ENCODE measurements around the gene CPNE1. TPM values are rescaled to one million over a fixed set of nuclear protein-coding genes. Genes with fewer than 3 reads are reported as not detected.

Gene CPNE1
- total RNA-seq, 2 experiments from 2014 or later = 271 to 272 TPM

DNA sequence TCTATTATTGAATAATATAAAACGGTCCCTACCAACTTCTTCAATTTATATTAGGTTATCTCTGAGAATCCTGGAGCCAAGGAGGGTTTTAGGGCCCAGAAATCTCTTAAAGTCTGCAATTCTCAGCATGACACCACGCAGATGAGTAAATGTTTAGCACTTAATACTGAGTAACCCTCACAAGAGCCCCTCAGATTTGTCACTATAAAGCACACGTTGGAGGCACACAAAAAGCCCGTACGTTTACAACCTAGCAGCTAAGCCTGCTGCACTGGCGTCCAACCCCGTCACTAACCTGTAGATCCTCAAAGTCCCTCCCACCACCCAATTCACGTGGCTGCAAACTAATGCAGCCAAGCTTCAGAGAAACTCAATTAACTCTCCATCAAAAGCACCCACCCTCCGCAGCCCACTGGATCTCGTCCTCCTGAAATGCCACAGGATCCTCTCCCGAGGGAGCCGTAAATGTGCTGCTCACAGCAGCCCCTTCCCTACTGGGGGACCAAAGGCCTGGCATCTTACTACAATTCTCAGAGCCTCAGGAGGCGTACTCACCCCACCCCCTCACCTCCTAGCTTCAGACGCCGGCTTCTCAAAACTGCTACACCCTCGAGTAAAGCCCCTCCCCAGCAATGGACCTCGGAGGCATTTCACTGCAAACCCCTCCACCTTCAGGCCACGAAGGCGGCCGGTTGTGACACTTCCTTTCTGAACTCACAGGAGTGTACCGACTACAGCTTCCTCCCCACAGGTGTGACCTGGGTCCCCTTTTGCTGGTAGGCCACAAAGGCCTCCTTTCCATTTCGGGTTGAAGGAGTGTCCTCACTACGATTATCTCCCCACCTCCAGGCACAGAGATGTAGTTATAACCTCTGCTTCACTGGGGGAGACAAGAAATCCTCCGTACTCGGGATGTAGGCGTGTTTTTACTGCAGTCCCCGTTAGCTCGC is 909 bp downstream of the CPNE1 start:
- Mint-ChIP-seq H3K4me3 (peak overlapping the region; percentile 96), H3K4me1 (ENCODE audit: low read depth) (peaks cover 46% of the 10 kb centered on the region), H3K36me3 (ENCODE audit: low read depth) (peaks cover 47% of the 10 kb centered on the region), H3K9me3 (ENCODE audit: insufficient read depth) (no peaks in the 10 kb centered on the region), H3K27me3 (ENCODE audit: low read depth) (no peaks in the 10 kb centered on the region), H3K27ac (peak overlapping the region; percentile 99)
- POLR2A ChIA-PET = interaction anchor here (0.6 to 4.6 kb wide), 27 partner anchors 8 to 932 kb away, joined by 3 to 72 read pairs (median 4); partner anchors contain the start of genes CEP250, NFS1, RBM39 and ROMO1
- peak; percentile 52 for ATAC-seq
- CTCF ChIA-PET = interaction anchor here (0.6 to 5.3 kb wide), 10 partner anchors 10 to 1613 kb away, joined by 3 to 19 read pairs (median 4); partner anchors contain the start of genes NFS1, ROMO1 and SCAND1
- DNase-seq = peak; percentile 79

- Mint-ChIP-seq H3K27me3 (ENCODE audit: low read depth) (no peaks in the 10 kb centered on the region), H3K9me3 (ENCODE audit: insufficient read depth) (no peaks in the 10 kb centered on the region), H3K4me1 (ENCODE audit: low read depth) (peaks cover 53% of the 10 kb centered on the region), H3K4me3 (peak overlapping the region; percentile 96), H3K36me3 (ENCODE audit: low read depth) (peaks cover 42% of the 10 kb centered on the region), H3K27ac (peak overlapping the region; percentile 86)
- DNase-seq (no peak), ATAC-seq (no peak)
- CTCF ChIA-PET = interaction anchor here (1.3 to 5.3 kb wide), 3 partner anchors 77 to 291 kb away, joined by 3 to 18 read pairs (median 3); partner anchors contain the start of gene SCAND1
- POLR2A ChIA-PET = interaction anchor here (2.0 to 4.6 kb wide), 6 partner anchors 37 to 291 kb away, joined by 5 to 72 read pairs (median 24); partner anchors contain the start of genes NFS1, RBM39, ROMO1 and SCAND1
These were observed 2.1 kb downstream of the CPNE1 start for GRCh38 chr20:35662551-35662950.

GRCh38 chr20:35661908-35662307 is 2.8 kb downstream of the CPNE1 start:
- no peaks in the 10 kb centered on the region for H3K9me3 Mint-ChIP-seq (ENCODE audit: insufficient read depth)
- H3K27me3 Mint-ChIP-seq (ENCODE audit: low read depth) = no peaks in the 10 kb centered on the region
- ChIA-PET CTCF (interaction anchor here (1.3 to 5.3 kb wide), 4 partner anchors 31 to 291 kb away, joined by 3 to 29 read pairs (median 12); partner anchors contain the start of gene SCAND1), POLR2A (interaction anchor here (0.9 to 4.6 kb wide), 4 partner anchors 43 to 292 kb away, joined by 3 to 34 read pairs (median 7); partner anchors contain the start of genes RBM39 and SCAND1)
- DNase-seq (no peak), ATAC-seq (no peak)
- H3K4me1 Mint-ChIP-seq (ENCODE audit: low read depth) = peaks cover 60% of the 10 kb centered on the region
- peaks cover 48% of the 10 kb centered on the region for H3K36me3 Mint-ChIP-seq (ENCODE audit: low read depth)
- H3K27ac Mint-ChIP-seq = peak overlapping the region; percentile 86
- H3K4me3 Mint-ChIP-seq = peak overlapping the region; percentile 96

- ATAC-seq = peak; percentile 11
- H3K27me3 Mint-ChIP-seq (ENCODE audit: low read depth) = no peaks in the 10 kb centered on the region
- H3K36me3 Mint-ChIP-seq (ENCODE audit: low read depth) = peaks cover 53% of the 10 kb centered on the region
- POLR2A ChIA-PET = interaction anchor here (0.8 to 4.6 kb wide), 5 partner anchors 30 to 293 kb away, joined by 3 to 34 read pairs (median 3); partner anchors contain the start of genes RBM39 and SCAND1
- H3K4me3 Mint-ChIP-seq = peak overlapping the region; percentile 96
- H3K9me3 Mint-ChIP-seq (ENCODE audit: insufficient read depth) = no peaks in the 10 kb centered on the region
- H3K27ac Mint-ChIP-seq = no peak overlapping the region
- peaks cover 63% of the 10 kb centered on the region for H3K4me1 Mint-ChIP-seq (ENCODE audit: low read depth)
- no peak for DNase-seq
- CTCF ChIA-PET = interaction anchor here (1.0 to 5.3 kb wide), 8 partner anchors 13 to 292 kb away, joined by 3 to 29 read pairs (median 4); partner anchors contain the start of genes SCAND1 and SPAG4
These were observed 3.6 kb downstream of the CPNE1 start for GRCh38 chr20:35661053-35661452.

GRCh38 chr20:35660122-35660937 is 4.4 kb downstream of the CPNE1 start:
- POLR2A ChIA-PET = interaction anchor here (0.6 to 1.6 kb wide), 3 partner anchors 16 to 200 kb away, joined by 3 to 11 read pairs (median 5); partner anchors contain the start of gene RBM39
- H3K27ac Mint-ChIP-seq = peak overlapping the region; percentile 70
- H3K4me1 Mint-ChIP-seq (ENCODE audit: low read depth) = peaks cover 63% of the 10 kb centered on the region
- no peak for DNase-seq
- H3K9me3 Mint-ChIP-seq (ENCODE audit: insufficient read depth) = no peaks in the 10 kb centered on the region
- peak overlapping the region; percentile 96 for H3K4me3 Mint-ChIP-seq
- H3K36me3 Mint-ChIP-seq (ENCODE audit: low read depth) = peaks cover 55% of the 10 kb centered on the region
- no peaks in the 10 kb centered on the region for H3K27me3 Mint-ChIP-seq (ENCODE audit: low read depth)
- CTCF ChIA-PET = interaction anchor here (0.6 to 5.3 kb wide), 10 partner anchors 12 to 293 kb away, joined by 3 to 29 read pairs (median 4); partner anchors contain the start of genes SCAND1 and SPAG4
- no peak for ATAC-seq

DNA sequence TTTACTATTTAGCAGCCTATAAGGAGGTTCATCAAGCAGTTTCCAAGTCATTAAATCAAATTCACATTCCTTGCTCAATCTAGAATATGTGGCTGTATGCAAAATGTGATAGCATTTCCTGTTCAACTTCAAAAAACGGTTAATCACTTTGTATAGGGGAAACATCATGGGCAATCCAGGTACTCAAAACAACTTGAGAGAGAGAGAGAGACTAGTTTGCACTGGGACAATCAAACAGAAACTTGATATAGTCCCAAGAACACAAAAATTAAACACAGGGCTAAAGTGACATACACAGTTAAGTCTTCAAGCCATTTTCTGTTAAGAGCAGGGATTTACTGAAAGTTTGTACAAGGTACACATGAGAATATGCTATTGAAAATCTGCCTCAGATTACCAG is 7.4 kb downstream of the CPNE1 start:
- ChIA-PET POLR2A (no interaction called here), CTCF (interaction anchor here (0.8 to 2.0 kb wide), 4 partner anchors 11 to 297 kb away, joined by 3 to 5 read pairs (median 4); partner anchors contain the start of gene SCAND1)
- DNase-seq = no peak
- Mint-ChIP-seq H3K9me3 (ENCODE audit: insufficient read depth) (no peaks in the 10 kb centered on the region), H3K27ac (peak overlapping the region; percentile 4), H3K4me1 (ENCODE audit: low read depth) (peaks cover 52% of the 10 kb centered on the region), H3K36me3 (ENCODE audit: low read depth) (peaks cover 34% of the 10 kb centered on the region), H3K27me3 (ENCODE audit: low read depth) (no peaks in the 10 kb centered on the region), H3K4me3 (no peak overlapping the region)
- ATAC-seq = no peak

GRCh38 chr20:35654415-35654814 is 10.3 kb downstream of the CPNE1 start:
- CTCF ChIA-PET = interaction anchor here (1.0 to 1.1 kb wide), 2 partner anchors 10 to 195 kb away, joined by 3 to 4 read pairs; partner anchors contain the start of genes CPNE1 and RBM12
- POLR2A ChIA-PET = interaction anchor here (1.3 kb wide), 1 partner anchor 10 kb away, joined by 8 read pairs; the partner anchor contains the start of genes CPNE1 and RBM12
- H3K27me3 Mint-ChIP-seq (ENCODE audit: low read depth) = no peaks in the 10 kb centered on the region
- no peaks in the 10 kb centered on the region for H3K9me3 Mint-ChIP-seq (ENCODE audit: insufficient read depth)
- peaks cover 32% of the 10 kb centered on the region for H3K4me1 Mint-ChIP-seq (ENCODE audit: low read depth)
- DNase-seq (no peak), ATAC-seq (no peak)
- no peak overlapping the region for H3K4me3 Mint-ChIP-seq
- H3K27ac Mint-ChIP-seq = no peak overlapping the region
- peaks cover 45% of the 10 kb centered on the region for H3K36me3 Mint-ChIP-seq (ENCODE audit: low read depth)

DNA sequence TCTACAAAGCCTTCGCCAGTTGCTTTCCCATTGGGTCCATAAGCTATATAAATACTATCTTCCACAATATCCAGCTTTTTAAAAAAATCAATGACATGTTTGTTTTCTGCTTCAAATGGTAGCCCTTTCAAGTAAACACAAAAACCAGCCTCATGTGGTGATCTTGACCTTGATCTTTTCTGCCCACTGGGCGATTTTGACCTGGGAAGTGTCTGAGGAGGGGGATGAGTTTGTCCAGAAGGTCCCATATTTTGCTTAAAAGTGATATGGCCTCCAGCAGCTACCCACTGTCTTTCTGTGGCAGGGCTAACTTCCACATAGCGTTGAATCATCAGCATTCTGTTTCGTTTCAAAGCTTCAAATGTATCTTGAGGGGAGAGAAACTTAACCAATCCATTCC is 10.8 kb downstream of the CPNE1 start:
- Mint-ChIP-seq H3K27me3 (ENCODE audit: low read depth) (no peaks in the 10 kb centered on the region), H3K4me1 (ENCODE audit: low read depth) (peaks cover 27% of the 10 kb centered on the region), H3K4me3 (no peak overlapping the region), H3K36me3 (ENCODE audit: low read depth) (peaks cover 47% of the 10 kb centered on the region), H3K27ac (no peak overlapping the region), H3K9me3 (ENCODE audit: insufficient read depth) (no peaks in the 10 kb centered on the region)
- CTCF ChIA-PET = interaction anchor here (1.0 to 1.1 kb wide), 2 partner anchors 10 to 194 kb away, joined by 3 to 4 read pairs; partner anchors contain the start of genes CPNE1 and RBM12
- POLR2A ChIA-PET = interaction anchor here (0.7 to 1.3 kb wide), 2 partner anchors 10 to 46 kb away, joined by 3 to 8 read pairs; partner anchors contain the start of genes CPNE1, RBM12 and ROMO1
- no peak for ATAC-seq
- no peak for DNase-seq

GRCh38 chr20:35653430-35653734 is 11.3 kb downstream of the CPNE1 start:
- H3K4me1 Mint-ChIP-seq (ENCODE audit: low read depth) = peaks cover 26% of the 10 kb centered on the region
- no peaks in the 10 kb centered on the region for H3K9me3 Mint-ChIP-seq (ENCODE audit: insufficient read depth)
- ChIA-PET POLR2A (interaction anchor here (1.3 kb wide), 1 partner anchor 11 kb away, joined by 8 read pairs; the partner anchor contains the start of genes CPNE1 and RBM12), CTCF (interaction anchor here (1.1 to 1.2 kb wide), 2 partner anchors 11 to 52 kb away, joined by 3 to 4 read pairs; partner anchors contain the start of genes CPNE1 and RBM12)
- H3K4me3 Mint-ChIP-seq = no peak overlapping the region
- no peaks in the 10 kb centered on the region for H3K27me3 Mint-ChIP-seq (ENCODE audit: low read depth)
- DNase-seq (no peak), ATAC-seq (no peak)
- H3K36me3 Mint-ChIP-seq (ENCODE audit: low read depth) = peaks cover 50% of the 10 kb centered on the region
- H3K27ac Mint-ChIP-seq = no peak overlapping the region

- no peak for DNase-seq
- ChIA-PET CTCF (interaction anchor here (1.2 kb wide), 1 partner anchor 52 kb away, joined by 3 read pairs; no protein-coding TSS in a partner anchor), POLR2A (no interaction called here)
- Mint-ChIP-seq H3K27me3 (ENCODE audit: low read depth) (no peaks in the 10 kb centered on the region), H3K4me3 (no peak overlapping the region), H3K27ac (no peak overlapping the region), H3K36me3 (ENCODE audit: low read depth) (peaks cover 52% of the 10 kb centered on the region), H3K9me3 (ENCODE audit: insufficient read depth) (no peaks in the 10 kb centered on the region), H3K4me1 (ENCODE audit: low read depth) (peaks cover 23% of the 10 kb centered on the region)
- ATAC-seq = no peak
These were observed 11.9 kb downstream of the CPNE1 start for GRCh38 chr20:35652641-35653429.

Data from activated CD8-positive, alpha-beta T cell treated with anti-CD3 and anti-CD28 coated beads, Interleukin-2, amount 10 ng/mL, durations not matched to agents 7 days and 5 days (primary cell).